Endothelial cell (in vitro differentiated cells): ENCODE results near the gene SYNE2. TPM values are rescaled to one million over a fixed set of nuclear protein-coding genes. Genes with fewer than 3 reads are reported as not detected.

Experiments
- DNase-seq: peaks from one replicate; pipeline ENCODE4 v3.0.0; 2021; ENCODE audit warnings: low spot score
- H3K27ac Mint-ChIP-seq: one replicate; pipeline ENCODE4 v1.8.0; 2021; ENCODE audit warnings: mixed read lengths, inconsistent platforms; ENCODE audit not compliant: unreplicated experiment
- H3K27me3 Mint-ChIP-seq: one replicate; pipeline ENCODE4 v1.8.0; 2021; ENCODE audit warnings: mild to moderate bottlenecking, moderate library complexity, mixed read lengths, inconsistent platforms; ENCODE audit not compliant: unreplicated experiment
- H3K36me3 Mint-ChIP-seq: one replicate; pipeline ENCODE4 v1.8.0; 2021; ENCODE audit warnings: mild to moderate bottlenecking, low read depth, mixed read lengths, inconsistent platforms; ENCODE audit not compliant: unreplicated experiment
- H3K4me1 Mint-ChIP-seq: one replicate; pipeline ENCODE4 v1.8.0; 2021; ENCODE audit warnings: mild to moderate bottlenecking, mixed read lengths, inconsistent platforms; ENCODE audit not compliant: unreplicated experiment
- H3K4me3 Mint-ChIP-seq: one replicate; pipeline ENCODE4 v1.8.0; 2021; ENCODE audit warnings: mild to moderate bottlenecking, mixed read lengths, inconsistent platforms; ENCODE audit not compliant: unreplicated experiment
- H3K9me3 Mint-ChIP-seq: one replicate; pipeline ENCODE4 v1.8.0; 2021; ENCODE audit warnings: mixed read lengths, inconsistent platforms; ENCODE audit not compliant: unreplicated experiment
- CTCF ChIP-seq: fragments of 200-600 bp; sonication (generic); IDR thresholded peaks from one replicate; pipeline ENCODE4 v1.5.0; 2021; ENCODE audit warnings: antibody characterized with exemption; ENCODE audit not compliant: unreplicated experiment
- total RNA-seq: library from RNA; stranded (reverse); fragmentation: NEBNext Ultra II Directional; extraction: Animal tissue kit (Norgen Biotek cat#: 25700); gene quantifications from one replicate; pipeline ENCODE4 v1.2.1, GENCODE V29; 2021; ENCODE audit not compliant: unreplicated experiment

Gene SYNE2
- total RNA-seq, 1 donor from 2014 or later, result 35.9 TPM

GRCh38 chr14:64220056-64220455, 367.3 kb downstream of the SYNE2 start:
- no peaks in the 10 kb centered on the region for H3K9me3 Mint-ChIP-seq
- H3K27me3 Mint-ChIP-seq, result no peaks in the 10 kb centered on the region
- no peaks in the 10 kb centered on the region for H3K4me1 Mint-ChIP-seq
- H3K36me3 Mint-ChIP-seq, result peaks cover 17% of the 10 kb centered on the region
- no peak for TF ChIP-seq CTCF
- H3K4me3 Mint-ChIP-seq, result no peak overlapping the region
- no peak for DNase-seq
- H3K27ac Mint-ChIP-seq, result no peak overlapping the region

- no peaks in the 10 kb centered on the region for H3K4me1 Mint-ChIP-seq
- TF ChIP-seq CTCF, result no peak
- no peaks in the 10 kb centered on the region for H3K9me3 Mint-ChIP-seq
- H3K4me3 Mint-ChIP-seq, result no peak overlapping the region
- DNase-seq, result no peak
- H3K36me3 Mint-ChIP-seq, result peaks cover 17% of the 10 kb centered on the region
- H3K27ac Mint-ChIP-seq, result no peak overlapping the region
- H3K27me3 Mint-ChIP-seq, result no peaks in the 10 kb centered on the region
Observed at GRCh38 chr14:64220466-64220865, 367.7 kb downstream of the SYNE2 start.

GRCh38 chr14:64221391-64222003, 368.7 kb downstream of the SYNE2 start:
- Mint-ChIP-seq H3K9me3 (no peaks in the 10 kb centered on the region), H3K36me3 (peaks cover 12% of the 10 kb centered on the region), H3K27ac (no peak overlapping the region)

GRCh38 chr14:64225151-64225757, 372.4 kb downstream of the SYNE2 start:
- no peak for DNase-seq
- Mint-ChIP-seq H3K27me3 (peaks cover 1% of the 10 kb centered on the region), H3K27ac (no peak overlapping the region), H3K4me3 (no peak overlapping the region), H3K36me3 (peaks cover 7% of the 10 kb centered on the region), H3K4me1 (peaks cover 6% of the 10 kb centered on the region), H3K9me3 (no peaks in the 10 kb centered on the region)
- TF ChIP-seq CTCF, result no peak

More at GRCh38 chr14:64221391-64222003, 368.7 kb downstream of the SYNE2 start:
- Mint-ChIP-seq H3K27me3 (no peaks in the 10 kb centered on the region), H3K4me1 (no peaks in the 10 kb centered on the region), H3K4me3 (no peak overlapping the region)
- no peak for DNase-seq
- TF ChIP-seq CTCF, result no peak

- Mint-ChIP-seq H3K4me1 (peaks cover 15% of the 10 kb centered on the region), H3K27me3 (peaks cover 1% of the 10 kb centered on the region), H3K4me3 (no peak overlapping the region), H3K36me3 (peaks cover 3% of the 10 kb centered on the region), H3K27ac (no peak overlapping the region), H3K9me3 (no peaks in the 10 kb centered on the region)
- no peak for TF ChIP-seq CTCF
- DNase-seq, result no peak
Observed at GRCh38 chr14:64227856-64228255, 375.1 kb downstream of the SYNE2 start.
